Gastrocnemius medialis (tissue), 4 donors: Measurements from ENCODE around the gene SUPT5H.

ENCODE experiments used
- CTCF ChIP-seq, 5 experiments: fragments of 450-650 bp in 3 of 5; fragments of 200-600 bp in 2 of 5; sonication (generic) in 2 of 5; IDR thresholded peaks in 4 of 5; conservative IDR thresholded peaks in 1 of 5; 1 replicate in 4 of 5; 2 replicates in 1 of 5; pipeline ENCODE4 v1.5.1; 2016 to 2019; ENCODE audit warnings: antibody characterized with exemption in 5 of 5, mild to moderate bottlenecking in 3 of 5, moderate library complexity in 3 of 5
- POLR2A ChIP-seq, 2 donors: fragments of 450-650 bp; IDR thresholded peaks; one replicate each; pipeline ENCODE4 v1.6.1; 2017; ENCODE audit warnings: antibody characterized with exemption in 2 of 2, mild to moderate bottlenecking in 2 of 2, moderate library complexity in 2 of 2

GRCh38 chr19:39420769-39421168 lies 24.6 kb upstream of the SUPT5H start:
- TF ChIP-seq CTCF (IDR thresholded peaks at IDR 0.05 in 4 of 5, conservative IDR thresholded peaks at IDR 0.05 in 1 of 5), result no peak
- TF ChIP-seq POLR2A (IDR thresholded peaks at IDR 0.05), result no peak
